ENCODE measurements around the gene CNTNAP5. TPM values are rescaled to one million over a fixed set of nuclear protein-coding genes. Genes with fewer than 3 reads are reported as not detected.

The CNTNAP5 gene
- total RNA-seq, 2 experiments from 2014 or later, result not detected

DNA sequence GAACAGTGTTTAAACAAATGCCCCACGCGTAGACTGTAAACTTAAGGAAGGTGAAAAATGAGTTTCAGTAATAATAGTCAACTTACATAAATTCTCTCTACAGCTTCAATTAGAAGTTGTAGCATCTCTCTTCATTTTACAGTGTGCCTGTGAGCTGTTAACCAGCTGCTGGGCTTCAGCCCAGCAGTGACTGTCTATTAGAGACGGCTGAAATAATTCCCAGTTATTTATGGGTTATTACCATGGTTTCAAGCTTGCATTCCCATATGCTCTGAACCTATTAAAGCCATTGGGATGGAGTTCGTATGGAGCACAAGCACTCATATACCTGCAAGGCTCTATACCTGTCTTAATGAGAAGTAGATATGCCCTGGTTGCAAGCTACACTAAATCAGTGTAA lies 501.1 kb downstream of the CNTNAP5 start:
- Mint-ChIP-seq H3K4me3 (no peak overlapping the region), H3K27me3 (no peaks in the 10 kb centered on the region), H3K27ac (no peak overlapping the region), H3K36me3 (ENCODE audit: low read depth) (no peaks in the 10 kb centered on the region), H3K4me1 (no peaks in the 10 kb centered on the region), H3K9me3 (peaks cover 11% of the 10 kb centered on the region)
- no peak for DNase-seq
- ChIA-PET POLR2A (no interaction called here), CTCF (no interaction called here)

DNA sequence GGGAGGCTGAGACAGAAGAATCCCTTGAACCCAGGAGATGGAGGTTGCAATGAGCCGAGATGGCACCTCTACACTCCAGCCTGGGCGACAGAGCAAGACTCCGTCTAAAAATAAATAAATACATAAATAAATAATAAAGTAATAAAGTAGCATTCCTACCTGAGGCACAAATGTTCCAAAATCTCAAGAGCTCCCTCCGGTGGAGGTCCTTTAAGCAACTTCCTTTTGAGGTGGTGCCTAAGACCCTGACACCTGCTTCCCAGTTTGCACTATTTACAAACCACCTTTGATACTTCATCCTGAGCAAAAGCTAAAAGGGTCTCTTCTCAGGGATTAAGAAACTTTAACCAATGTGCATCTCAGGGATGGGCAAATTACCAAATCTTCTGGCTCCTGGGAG lies 505.1 kb downstream of the CNTNAP5 start:
- ChIA-PET CTCF (no interaction called here), POLR2A (no interaction called here)
- no peaks in the 10 kb centered on the region for H3K4me1 Mint-ChIP-seq
- DNase-seq, result no peak
- H3K27me3 Mint-ChIP-seq, result no peaks in the 10 kb centered on the region
- H3K27ac Mint-ChIP-seq, result no peak overlapping the region
- H3K9me3 Mint-ChIP-seq, result peaks cover 11% of the 10 kb centered on the region
- H3K36me3 Mint-ChIP-seq (ENCODE audit: low read depth), result no peaks in the 10 kb centered on the region
- H3K4me3 Mint-ChIP-seq, result no peak overlapping the region

GRCh38 chr2:124533226-124533954 lies 508.3 kb downstream of the CNTNAP5 start:
- CTCF ChIA-PET, result no interaction called here
- no peaks in the 10 kb centered on the region for H3K4me1 Mint-ChIP-seq

GRCh38 chr2:124534028-124534427 lies 508.9 kb downstream of the CNTNAP5 start:
- POLR2A ChIA-PET, result no interaction called here
- Mint-ChIP-seq H3K27ac (no peak overlapping the region), H3K9me3 (peaks cover 11% of the 10 kb centered on the region), H3K4me3 (no peak overlapping the region), H3K4me1 (no peaks in the 10 kb centered on the region), H3K36me3 (ENCODE audit: low read depth) (no peaks in the 10 kb centered on the region), H3K27me3 (no peaks in the 10 kb centered on the region)
- no peak for DNase-seq
- CTCF ChIA-PET, result no interaction called here

More at GRCh38 chr2:124533226-124533954, 508.3 kb downstream of the CNTNAP5 start:
- no peak overlapping the region for H3K27ac Mint-ChIP-seq
- DNase-seq, result no peak
- peaks cover 11% of the 10 kb centered on the region for H3K9me3 Mint-ChIP-seq
- POLR2A ChIA-PET, result no interaction called here
- H3K36me3 Mint-ChIP-seq (ENCODE audit: low read depth), result no peaks in the 10 kb centered on the region
- no peaks in the 10 kb centered on the region for H3K27me3 Mint-ChIP-seq
- no peak overlapping the region for H3K4me3 Mint-ChIP-seq

- CTCF ChIA-PET, result no interaction called here
- Mint-ChIP-seq H3K9me3 (peaks cover 13% of the 10 kb centered on the region), H3K27ac (no peak overlapping the region), H3K4me3 (no peak overlapping the region), H3K36me3 (ENCODE audit: low read depth) (no peaks in the 10 kb centered on the region), H3K27me3 (no peaks in the 10 kb centered on the region), H3K4me1 (no peaks in the 10 kb centered on the region)
- POLR2A ChIA-PET, result no interaction called here
- no peak for DNase-seq
Measured at GRCh38 chr2:124535816-124536215, 510.7 kb downstream of the CNTNAP5 start.

DNA sequence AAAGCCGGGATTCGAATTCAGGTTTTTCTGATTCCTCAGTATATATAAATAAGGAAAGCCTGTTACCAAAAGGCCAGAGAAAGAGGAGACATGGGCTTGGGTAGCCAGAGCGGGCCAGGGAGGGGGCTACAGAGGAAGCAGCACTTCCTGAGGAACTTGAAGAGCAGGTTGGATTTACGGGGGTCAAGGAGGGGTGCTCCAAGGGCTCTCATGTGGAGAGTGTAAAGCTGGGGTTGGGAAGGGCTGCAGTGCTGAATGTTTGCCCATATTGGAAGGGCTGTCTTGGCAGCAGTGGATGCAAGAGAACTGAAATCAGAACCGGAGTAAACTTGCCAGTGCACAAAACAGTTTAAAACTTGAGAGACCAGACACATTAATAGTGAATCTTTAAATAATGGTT lies 511.5 kb downstream of the CNTNAP5 start:
- Mint-ChIP-seq H3K9me3 (peaks cover 13% of the 10 kb centered on the region), H3K27ac (no peak overlapping the region), H3K4me1 (no peaks in the 10 kb centered on the region), H3K36me3 (ENCODE audit: low read depth) (no peaks in the 10 kb centered on the region), H3K27me3 (no peaks in the 10 kb centered on the region), H3K4me3 (no peak overlapping the region)
- POLR2A ChIA-PET, result no interaction called here
- no peak for DNase-seq
- CTCF ChIA-PET, result no interaction called here

DNA sequence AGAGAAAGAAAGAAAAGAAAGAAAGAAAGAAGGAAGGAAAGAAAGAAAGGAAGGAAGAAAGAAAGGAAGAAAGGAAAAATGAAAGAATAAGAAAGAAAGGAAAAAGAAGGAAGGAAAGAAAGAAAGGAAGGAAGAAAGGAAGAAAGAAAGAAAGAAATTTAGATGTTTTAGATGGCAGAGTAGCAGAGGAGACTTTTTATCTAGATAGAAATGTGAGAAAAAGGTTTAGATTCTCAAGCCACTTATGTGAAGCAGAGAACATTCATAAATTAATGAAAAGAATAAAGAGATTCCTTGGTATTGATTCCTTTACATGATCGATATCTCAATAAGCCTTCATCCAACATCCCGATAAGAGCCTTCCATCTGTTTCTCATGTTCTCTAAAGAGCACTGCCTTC lies 513.5 kb downstream of the CNTNAP5 start:
- no peak overlapping the region for H3K4me3 Mint-ChIP-seq

DNA sequence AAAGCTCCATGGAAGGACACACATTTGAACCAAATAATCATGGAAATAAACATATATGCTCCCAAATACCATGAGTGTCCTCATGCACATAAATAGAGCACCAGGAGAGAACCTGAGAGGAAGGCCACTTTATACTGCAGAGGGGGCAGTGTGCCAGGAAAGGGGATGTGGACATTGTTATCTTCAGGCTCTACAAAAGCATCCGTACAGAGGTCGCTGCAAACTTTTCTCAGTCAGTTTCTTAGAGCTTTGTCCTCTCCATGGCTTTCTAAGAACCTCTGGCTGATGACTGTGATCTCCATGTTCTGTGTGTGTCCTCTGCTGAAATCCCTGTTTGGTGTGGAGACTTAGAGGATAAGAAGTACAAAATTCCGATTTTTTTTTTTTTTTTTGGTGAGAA lies 515.7 kb downstream of the CNTNAP5 start:
- Mint-ChIP-seq H3K4me3 (no peak overlapping the region), H3K27ac (no peak overlapping the region), H3K27me3 (no peaks in the 10 kb centered on the region), H3K36me3 (ENCODE audit: low read depth) (no peaks in the 10 kb centered on the region), H3K4me1 (no peaks in the 10 kb centered on the region), H3K9me3 (peaks cover 5% of the 10 kb centered on the region)
- DNase-seq, result no peak
- CTCF ChIA-PET, result no interaction called here
- POLR2A ChIA-PET, result no interaction called here

More for the DNA sequence above, 513.5 kb downstream of the CNTNAP5 start:
- Mint-ChIP-seq H3K27me3 (no peaks in the 10 kb centered on the region), H3K36me3 (ENCODE audit: low read depth) (no peaks in the 10 kb centered on the region), H3K27ac (no peak overlapping the region), H3K4me1 (no peaks in the 10 kb centered on the region), H3K9me3 (peaks cover 11% of the 10 kb centered on the region)
- no peak for DNase-seq
- ChIA-PET POLR2A (no interaction called here), CTCF (no interaction called here)

DNA sequence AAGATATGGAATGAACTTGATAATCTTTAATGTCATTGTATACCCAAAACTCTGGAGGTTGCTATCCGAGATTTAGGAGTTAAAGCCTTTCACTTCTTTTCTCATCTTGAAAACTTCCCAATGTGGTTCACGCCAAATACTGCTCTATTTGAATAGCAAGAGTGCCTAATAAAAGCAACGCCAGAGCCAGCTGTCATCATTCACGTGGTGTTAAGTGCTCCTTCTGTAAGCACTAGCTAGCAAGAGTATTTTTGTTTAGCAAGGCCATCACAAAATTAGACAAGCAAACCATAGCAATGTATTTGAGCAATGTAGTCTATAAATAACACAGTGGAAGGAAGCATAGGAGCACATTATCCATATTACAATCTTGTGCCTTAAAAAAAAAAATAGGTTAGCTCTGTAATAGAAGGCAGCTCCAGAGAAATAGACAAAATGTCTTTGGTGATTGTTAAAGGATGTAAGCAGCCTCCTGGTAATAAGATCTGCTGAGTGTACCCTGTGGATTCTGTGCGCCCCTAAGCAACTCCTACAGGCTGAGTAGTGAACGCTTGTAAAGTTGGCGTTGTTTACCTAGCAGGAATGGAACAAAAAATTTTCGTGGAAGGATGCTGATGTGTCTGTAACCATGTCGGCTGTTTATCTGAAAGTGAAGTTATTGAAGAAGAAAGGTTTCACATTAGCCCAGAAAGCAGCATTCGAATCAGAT lies 518.0 kb downstream of the CNTNAP5 start:
- ChIA-PET CTCF (no interaction called here), POLR2A (no interaction called here)
- no peak overlapping the region for H3K4me3 Mint-ChIP-seq
- H3K4me1 Mint-ChIP-seq, result no peaks in the 10 kb centered on the region
- H3K9me3 Mint-ChIP-seq, result peaks cover 6% of the 10 kb centered on the region
- no peaks in the 10 kb centered on the region for H3K36me3 Mint-ChIP-seq (ENCODE audit: low read depth)
- DNase-seq, result no peak
- no peaks in the 10 kb centered on the region for H3K27me3 Mint-ChIP-seq
- H3K27ac Mint-ChIP-seq, result no peak overlapping the region

- no peaks in the 10 kb centered on the region for H3K27me3 Mint-ChIP-seq
- no peaks in the 10 kb centered on the region for H3K4me1 Mint-ChIP-seq
- no peak for DNase-seq
- no peak overlapping the region for H3K4me3 Mint-ChIP-seq
- H3K27ac Mint-ChIP-seq, result no peak overlapping the region
- H3K36me3 Mint-ChIP-seq (ENCODE audit: low read depth), result no peaks in the 10 kb centered on the region
- peaks cover 4% of the 10 kb centered on the region for H3K9me3 Mint-ChIP-seq
- POLR2A ChIA-PET, result no interaction called here
- CTCF ChIA-PET, result no interaction called here
Measured at GRCh38 chr2:124547700-124548099, 522.6 kb downstream of the CNTNAP5 start.

DNA sequence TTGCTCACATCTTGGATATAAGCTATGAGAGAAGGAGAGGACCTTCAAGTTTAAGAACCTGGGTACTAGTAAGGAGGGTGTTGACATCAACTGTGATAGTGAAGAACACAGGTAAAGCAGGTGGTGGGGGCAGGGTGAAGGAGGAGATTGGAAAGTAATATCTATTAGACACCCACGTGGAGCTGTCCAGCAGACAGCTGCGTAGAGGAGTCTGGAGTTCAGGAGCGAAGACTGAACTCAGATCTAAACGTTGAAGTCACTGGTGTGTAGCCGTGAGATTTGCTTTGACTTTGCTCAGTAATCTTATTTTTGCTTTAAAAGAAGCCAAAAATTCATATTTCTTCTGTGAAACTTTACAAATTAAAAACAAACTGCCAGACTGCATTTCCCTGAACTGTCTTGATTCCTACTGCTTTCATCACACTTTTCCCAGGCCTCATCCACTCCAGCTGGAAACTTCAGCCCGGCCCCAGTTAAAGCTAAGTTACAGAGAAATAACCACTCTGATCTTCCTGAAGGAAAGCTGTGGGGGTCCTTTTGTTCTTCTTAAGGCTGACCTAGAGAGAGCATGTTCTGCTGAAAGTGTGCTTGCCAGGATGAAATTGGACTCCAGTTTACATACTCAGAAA lies 533.3 kb downstream of the CNTNAP5 start:
- Mint-ChIP-seq H3K27ac (no peak overlapping the region), H3K36me3 (ENCODE audit: low read depth) (no peaks in the 10 kb centered on the region), H3K4me1 (no peaks in the 10 kb centered on the region), H3K9me3 (peaks cover 2% of the 10 kb centered on the region), H3K27me3 (no peaks in the 10 kb centered on the region), H3K4me3 (no peak overlapping the region)
- POLR2A ChIA-PET, result no interaction called here
- CTCF ChIA-PET, result no interaction called here
- no peak for DNase-seq

DNA sequence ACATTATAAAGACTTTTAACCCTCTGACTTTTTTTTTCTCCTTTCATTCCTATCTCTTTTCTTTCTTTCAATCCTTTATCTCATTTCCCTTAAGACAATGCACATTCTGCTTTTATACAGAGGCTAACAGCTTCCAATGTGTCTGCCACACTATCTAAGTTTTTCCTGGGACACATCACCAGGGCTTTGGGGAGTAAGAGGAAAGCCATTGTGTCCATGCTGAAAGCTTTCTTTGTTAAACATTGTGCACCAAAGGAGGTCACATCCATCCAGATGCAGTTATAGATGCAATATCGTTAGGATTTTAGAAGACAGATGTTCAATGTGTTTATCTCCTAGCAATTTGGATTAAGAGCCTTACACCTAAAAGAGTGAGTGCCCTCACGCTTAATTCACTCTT lies 534.1 kb downstream of the CNTNAP5 start:
- CTCF ChIA-PET, result no interaction called here
- H3K9me3 Mint-ChIP-seq, result peaks cover 5% of the 10 kb centered on the region
- H3K4me1 Mint-ChIP-seq, result no peaks in the 10 kb centered on the region
- no peak for DNase-seq
- POLR2A ChIA-PET, result no interaction called here
- H3K4me3 Mint-ChIP-seq, result no peak overlapping the region
- H3K27me3 Mint-ChIP-seq, result no peaks in the 10 kb centered on the region
- no peaks in the 10 kb centered on the region for H3K36me3 Mint-ChIP-seq (ENCODE audit: low read depth)
- no peak overlapping the region for H3K27ac Mint-ChIP-seq

- H3K36me3 Mint-ChIP-seq (ENCODE audit: low read depth), result no peaks in the 10 kb centered on the region
- CTCF ChIA-PET, result no interaction called here
- H3K9me3 Mint-ChIP-seq, result peaks cover 5% of the 10 kb centered on the region
- no peak for DNase-seq
- H3K27me3 Mint-ChIP-seq, result no peaks in the 10 kb centered on the region
- POLR2A ChIA-PET, result no interaction called here
- H3K4me1 Mint-ChIP-seq, result no peaks in the 10 kb centered on the region
- no peak overlapping the region for H3K4me3 Mint-ChIP-seq
- no peak overlapping the region for H3K27ac Mint-ChIP-seq
Measured at GRCh38 chr2:124560592-124561112, 535.6 kb downstream of the CNTNAP5 start.

- DNase-seq, result no peak
- H3K36me3 Mint-ChIP-seq (ENCODE audit: low read depth), result no peaks in the 10 kb centered on the region
- H3K4me3 Mint-ChIP-seq, result no peak overlapping the region
- ChIA-PET CTCF (no interaction called here), POLR2A (no interaction called here)
- no peaks in the 10 kb centered on the region for H3K27me3 Mint-ChIP-seq
- no peak overlapping the region for H3K27ac Mint-ChIP-seq
- no peaks in the 10 kb centered on the region for H3K4me1 Mint-ChIP-seq
- H3K9me3 Mint-ChIP-seq, result peaks cover 5% of the 10 kb centered on the region
Measured at GRCh38 chr2:124561486-124561885, 536.4 kb downstream of the CNTNAP5 start.

Measured in activated CD4-positive, alpha-beta memory T cell treated with anti-CD3 and anti-CD28 coated beads, Interleukin-2, amount 10 ng/mL, durations not matched to agents 7 days and 5 days (primary cell).